HG02678 (cell line): Measurements from ENCODE around the gene LRRC3.
"Not testable (repeated sequence)": the region's sequence is repeated elsewhere in the genome, so short reads cannot be mapped to it uniquely, and the experiment has no call there.

Source experiments
- ATAC-seq: cut with Tn5 transposase; IDR thresholded peaks from one replicate; pipeline ENCODE4 v1.9.1; 2021; ENCODE audit warnings: mild to moderate bottlenecking, moderate library complexity; ENCODE audit not compliant: unreplicated experiment

Gene LRRC3

GRCh38 chr21:44454747-44455523, at the start of gene LRRC3:
Gene LRRC3, plus strand, starts transcription at chr21:44455510. Its CDS starts 1,135 bp downstream, at chr21:44456645.
- ATAC-seq, result peak; percentile 54

- ATAC-seq, result no peak
Observed at GRCh38 chr21:44405948-44406872, 49.1 kb upstream of the LRRC3 start.

- no peak for ATAC-seq
Observed at GRCh38 chr21:44406953-44407352, 48.4 kb upstream of the LRRC3 start.

- ATAC-seq, result no peak
Observed at GRCh38 chr21:44407493-44407892, 47.8 kb upstream of the LRRC3 start.

- no peak for ATAC-seq
Observed at GRCh38 chr21:44408226-44408625, 47.1 kb upstream of the LRRC3 start.

- ATAC-seq, result no peak
Observed at GRCh38 chr21:44413566-44414290, 41.6 kb upstream of the LRRC3 start.

GRCh38 chr21:44414291-44415072, 40.8 kb upstream of the LRRC3 start:
- ATAC-seq, result no peak

- no peak for ATAC-seq
Observed at GRCh38 chr21:44415073-44416025, 40.0 kb upstream of the LRRC3 start.

GRCh38 chr21:44416193-44416592, 39.1 kb upstream of the LRRC3 start:
- ATAC-seq, result no peak

GRCh38 chr21:44417621-44418107, 37.6 kb upstream of the LRRC3 start:
- not testable (repeated sequence) for ATAC-seq

- no peak for ATAC-seq
Observed at GRCh38 chr21:44418108-44418875, 37.0 kb upstream of the LRRC3 start.

GRCh38 chr21:44418876-44419230, 36.5 kb upstream of the LRRC3 start:
- no peak for ATAC-seq

- ATAC-seq, result no peak
Observed at GRCh38 chr21:44419679-44420078, 35.6 kb upstream of the LRRC3 start.

- ATAC-seq, result no peak
Observed at GRCh38 chr21:44420416-44421205, 34.7 kb upstream of the LRRC3 start.

- no peak for ATAC-seq
Observed at GRCh38 chr21:44421901-44422840, 33.1 kb upstream of the LRRC3 start.

- no peak for ATAC-seq
Observed at GRCh38 chr21:44423312-44423821, 31.9 kb upstream of the LRRC3 start.
